Measurements from ENCODE around the gene AHDC1.

Gene AHDC1

DNA sequence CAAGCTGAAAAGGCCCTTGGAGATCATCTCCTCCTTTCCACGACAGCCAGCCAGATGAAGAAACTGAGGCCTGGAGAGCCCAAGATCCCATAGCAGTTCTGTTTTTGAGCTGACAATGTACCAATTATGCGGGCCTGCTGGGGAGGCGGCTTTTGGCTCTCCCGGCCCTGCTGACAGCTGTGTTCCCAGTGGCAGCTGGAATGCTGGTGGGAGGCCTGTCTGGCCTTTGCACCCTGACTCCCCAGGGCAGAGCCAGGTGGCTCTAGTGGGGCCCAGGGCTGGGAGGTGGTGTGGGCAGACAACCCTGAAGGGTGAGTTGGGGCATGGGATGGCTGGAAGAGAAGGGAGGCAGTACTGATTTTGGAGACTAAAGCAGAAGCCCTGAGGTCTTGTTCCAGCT is 83.3 kb downstream of the AHDC1 start:
- no peak for ATAC-seq
- TF ChIP-seq ZNF565 (CRISPR knock-in tag; conservative IDR thresholded peaks at IDR 0.05; ENCODE audit: low read depth) (no peak), BACH2 (CRISPR knock-in tag; IDR thresholded peaks at IDR 0.05; ENCODE audit: borderline replicate concordance) (no peak), ZFP3 (CRISPR knock-in tag; IDR thresholded peaks at IDR 0.05) (no peak), ZFP30 (CRISPR knock-in tag; IDR thresholded peaks at IDR 0.05) (no peak), PPARA (CRISPR knock-in tag; IDR thresholded peaks at IDR 0.05; ENCODE audit: borderline replicate concordance) (no peak), RARB (CRISPR knock-in tag; IDR thresholded peaks at IDR 0.05) (no peak), OSR1 (CRISPR knock-in tag; IDR thresholded peaks at IDR 0.05) (no peak), SNAI2 (CRISPR knock-in tag; IDR thresholded peaks at IDR 0.05) (no peak), CSDC2 (CRISPR knock-in tag; IDR thresholded peaks at IDR 0.05) (no peak), ZNF70 (CRISPR knock-in tag; IDR thresholded peaks at IDR 0.05) (no peak), ISL1 (CRISPR knock-in tag; IDR thresholded peaks at IDR 0.05) (no peak), ZC3H10 (CRISPR knock-in tag; IDR thresholded peaks at IDR 0.05) (no peak), TOX (CRISPR knock-in tag; IDR thresholded peaks at IDR 0.05; ENCODE audit: borderline replicate concordance) (no peak), ESRRG (CRISPR knock-in tag; IDR thresholded peaks at IDR 0.05) (no peak)
- TF ChIP-seq, protein P1, sequence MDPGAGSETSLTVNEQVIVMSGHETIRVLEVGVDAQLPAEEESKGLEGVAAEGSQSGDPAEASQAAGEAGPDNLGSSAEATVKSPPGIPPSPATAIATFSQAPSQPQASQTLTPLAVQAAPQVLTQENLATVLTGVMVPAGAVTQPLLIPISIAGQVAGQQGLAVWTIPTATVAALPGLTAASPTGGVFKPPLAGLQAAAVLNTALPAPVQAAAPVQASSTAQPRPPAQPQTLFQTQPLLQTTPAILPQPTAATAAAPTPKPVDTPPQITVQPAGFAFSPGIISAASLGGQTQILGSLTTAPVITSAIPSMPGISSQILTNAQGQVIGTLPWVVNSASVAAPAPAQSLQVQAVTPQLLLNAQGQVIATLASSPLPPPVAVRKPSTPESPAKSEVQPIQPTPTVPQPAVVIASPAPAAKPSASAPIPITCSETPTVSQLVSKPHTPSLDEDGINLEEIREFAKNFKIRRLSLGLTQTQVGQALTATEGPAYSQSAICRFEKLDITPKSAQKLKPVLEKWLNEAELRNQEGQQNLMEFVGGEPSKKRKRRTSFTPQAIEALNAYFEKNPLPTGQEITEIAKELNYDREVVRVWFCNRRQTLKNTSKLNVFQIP (CRISPR knock-in tag; IDR thresholded peaks at IDR 0.05; ENCODE audit: borderline replicate concordance, low read depth) = no peak
- TF ChIP-seq, protein P2, sequence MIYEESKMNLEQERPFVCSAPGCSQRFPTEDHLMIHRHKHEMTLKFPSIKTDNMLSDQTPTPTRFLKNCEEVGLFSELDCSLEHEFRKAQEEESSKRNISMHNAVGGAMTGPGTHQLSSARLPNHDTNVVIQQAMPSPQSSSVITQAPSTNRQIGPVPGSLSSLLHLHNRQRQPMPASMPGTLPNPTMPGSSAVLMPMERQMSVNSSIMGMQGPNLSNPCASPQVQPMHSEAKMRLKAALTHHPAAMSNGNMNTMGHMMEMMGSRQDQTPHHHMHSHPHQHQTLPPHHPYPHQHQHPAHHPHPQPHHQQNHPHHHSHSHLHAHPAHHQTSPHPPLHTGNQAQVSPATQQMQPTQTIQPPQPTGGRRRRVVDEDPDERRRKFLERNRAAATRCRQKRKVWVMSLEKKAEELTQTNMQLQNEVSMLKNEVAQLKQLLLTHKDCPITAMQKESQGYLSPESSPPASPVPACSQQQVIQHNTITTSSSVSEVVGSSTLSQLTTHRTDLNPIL (CRISPR knock-in tag; IDR thresholded peaks at IDR 0.05; ENCODE audit: low read depth) = no peak
- TF ChIP-seq, protein P3, sequence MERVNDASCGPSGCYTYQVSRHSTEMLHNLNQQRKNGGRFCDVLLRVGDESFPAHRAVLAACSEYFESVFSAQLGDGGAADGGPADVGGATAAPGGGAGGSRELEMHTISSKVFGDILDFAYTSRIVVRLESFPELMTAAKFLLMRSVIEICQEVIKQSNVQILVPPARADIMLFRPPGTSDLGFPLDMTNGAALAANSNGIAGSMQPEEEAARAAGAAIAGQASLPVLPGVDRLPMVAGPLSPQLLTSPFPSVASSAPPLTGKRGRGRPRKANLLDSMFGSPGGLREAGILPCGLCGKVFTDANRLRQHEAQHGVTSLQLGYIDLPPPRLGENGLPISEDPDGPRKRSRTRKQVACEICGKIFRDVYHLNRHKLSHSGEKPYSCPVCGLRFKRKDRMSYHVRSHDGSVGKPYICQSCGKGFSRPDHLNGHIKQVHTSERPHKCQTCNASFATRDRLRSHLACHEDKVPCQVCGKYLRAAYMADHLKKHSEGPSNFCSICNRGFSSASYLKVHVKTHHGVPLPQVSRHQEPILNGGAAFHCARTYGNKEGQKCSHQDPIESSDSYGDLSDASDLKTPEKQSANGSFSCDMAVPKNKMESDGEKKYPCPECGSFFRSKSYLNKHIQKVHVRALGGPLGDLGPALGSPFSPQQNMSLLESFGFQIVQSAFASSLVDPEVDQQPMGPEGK (CRISPR knock-in tag; IDR thresholded peaks at IDR 0.05; ENCODE audit: borderline replicate concordance) = no peak

DNA sequence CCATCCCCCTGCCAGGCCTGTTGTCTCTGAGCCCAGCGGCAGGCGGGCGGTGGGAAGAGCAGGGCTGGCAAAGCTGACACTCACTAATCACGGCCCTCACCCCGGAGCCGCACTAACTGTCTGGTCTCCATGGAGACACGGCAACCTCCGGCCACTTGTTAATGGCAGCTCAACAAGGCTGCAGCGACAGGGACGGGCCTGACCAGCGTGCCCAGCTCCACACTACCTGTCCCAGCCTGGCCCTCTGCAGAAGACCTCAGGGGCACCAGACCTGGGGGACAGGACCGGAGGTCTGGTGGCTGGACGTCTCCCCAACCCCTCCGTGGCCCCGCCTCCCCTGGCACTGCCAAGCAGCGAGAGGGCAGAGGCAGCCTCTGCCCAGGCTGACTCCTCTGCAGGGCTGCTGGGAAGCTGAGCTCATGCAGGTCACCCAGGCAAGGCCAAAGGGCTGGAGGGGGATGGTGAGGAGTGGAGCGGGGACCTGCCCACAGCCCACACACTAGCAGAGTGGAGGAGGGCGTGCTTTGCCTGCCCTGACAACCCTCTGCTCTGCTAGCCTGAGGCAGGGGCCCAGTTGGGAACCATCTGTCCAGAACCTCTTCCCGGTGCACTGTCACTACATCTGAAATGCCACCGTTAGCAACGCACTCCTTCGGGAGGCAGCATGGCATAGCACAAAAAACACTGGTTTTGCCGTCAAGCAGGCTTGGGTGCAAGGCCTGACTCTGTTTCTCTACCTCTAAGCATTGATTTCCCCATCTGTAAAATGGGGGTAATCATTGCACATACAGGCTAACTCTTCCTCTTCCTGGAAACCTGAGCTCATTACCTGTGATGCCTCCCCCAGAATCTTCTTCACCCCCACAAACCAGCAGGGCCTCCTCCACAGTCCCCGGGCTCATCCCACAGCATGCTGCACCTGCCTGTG is 84.3 kb downstream of the AHDC1 start:
- peak; percentile 60 for ATAC-seq
- no peak for TF ChIP-seq RARB (CRISPR knock-in tag; IDR thresholded peaks at IDR 0.05)
- no peak for TF ChIP-seq ZNF70 (CRISPR knock-in tag; IDR thresholded peaks at IDR 0.05)
- no peak for TF ChIP-seq TOX (CRISPR knock-in tag; IDR thresholded peaks at IDR 0.05; ENCODE audit: borderline replicate concordance)
- TF ChIP-seq, protein P3 (CRISPR knock-in tag; IDR thresholded peaks at IDR 0.05; ENCODE audit: borderline replicate concordance) = no peak
- no peak for TF ChIP-seq OSR1 (CRISPR knock-in tag; IDR thresholded peaks at IDR 0.05)
- no peak for TF ChIP-seq BACH2 (CRISPR knock-in tag; IDR thresholded peaks at IDR 0.05; ENCODE audit: borderline replicate concordance)
- no peak for TF ChIP-seq SNAI2 (CRISPR knock-in tag; IDR thresholded peaks at IDR 0.05)
- TF ChIP-seq, protein P1 (CRISPR knock-in tag; IDR thresholded peaks at IDR 0.05; ENCODE audit: borderline replicate concordance, low read depth) = no peak

DNA sequence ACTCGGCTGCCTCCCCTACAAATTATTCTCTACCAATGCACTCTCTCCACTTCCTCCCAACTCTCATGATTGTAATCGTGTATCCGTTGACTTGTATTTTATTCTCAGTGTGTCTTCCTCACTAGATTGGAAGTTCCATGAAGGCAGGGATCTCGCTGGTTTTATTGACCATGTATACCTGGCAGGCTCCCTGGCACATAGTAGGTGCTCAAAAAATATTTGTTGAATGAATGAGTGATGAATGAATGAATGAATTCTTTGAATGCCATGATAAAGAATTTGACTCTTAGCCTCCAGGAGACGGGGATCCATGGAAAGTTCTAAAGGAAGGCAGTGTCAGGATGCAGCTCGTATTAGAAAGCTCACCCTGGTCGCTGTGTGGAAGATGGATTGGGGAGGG is 85.1 kb downstream of the AHDC1 start:
- ATAC-seq = no peak
- TF ChIP-seq, protein P4, sequence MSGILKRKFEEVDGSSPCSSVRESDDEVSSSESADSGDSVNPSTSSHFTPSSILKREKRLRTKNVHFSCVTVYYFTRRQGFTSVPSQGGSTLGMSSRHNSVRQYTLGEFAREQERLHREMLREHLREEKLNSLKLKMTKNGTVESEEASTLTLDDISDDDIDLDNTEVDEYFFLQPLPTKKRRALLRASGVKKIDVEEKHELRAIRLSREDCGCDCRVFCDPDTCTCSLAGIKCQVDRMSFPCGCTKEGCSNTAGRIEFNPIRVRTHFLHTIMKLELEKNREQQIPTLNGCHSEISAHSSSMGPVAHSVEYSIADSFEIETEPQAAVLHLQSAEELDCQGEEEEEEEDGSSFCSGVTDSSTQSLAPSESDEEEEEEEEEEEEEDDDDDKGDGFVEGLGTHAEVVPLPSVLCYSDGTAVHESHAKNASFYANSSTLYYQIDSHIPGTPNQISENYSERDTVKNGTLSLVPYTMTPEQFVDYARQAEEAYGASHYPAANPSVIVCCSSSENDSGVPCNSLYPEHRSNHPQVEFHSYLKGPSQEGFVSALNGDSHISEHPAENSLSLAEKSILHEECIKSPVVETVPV (CRISPR knock-in tag; IDR thresholded peaks at IDR 0.05) = no peak
- TF ChIP-seq, protein P3 (CRISPR knock-in tag; IDR thresholded peaks at IDR 0.05; ENCODE audit: borderline replicate concordance) = no peak
- no peak for TF ChIP-seq TCF4 (CRISPR knock-in tag; IDR thresholded peaks at IDR 0.05; ENCODE audit: borderline replicate concordance)
- no peak for TF ChIP-seq ZNF565 (CRISPR knock-in tag; conservative IDR thresholded peaks at IDR 0.05; ENCODE audit: low read depth)
- TF ChIP-seq, protein P1 (CRISPR knock-in tag; IDR thresholded peaks at IDR 0.05; ENCODE audit: borderline replicate concordance, low read depth) = no peak

All from SK-N-SH treated with all-trans-retinoic acid at 6 μM for 48 hours (cell line).